Measurements from ENCODE around the gene KCNC4. TPM values are rescaled to one million over a fixed set of nuclear protein-coding genes. Genes with fewer than 3 reads are reported as not detected.

KCNC4 gene
- total RNA-seq, 4 donors from 2014 or later = 2.9 to 9.0 (median 6.1) TPM

DNA sequence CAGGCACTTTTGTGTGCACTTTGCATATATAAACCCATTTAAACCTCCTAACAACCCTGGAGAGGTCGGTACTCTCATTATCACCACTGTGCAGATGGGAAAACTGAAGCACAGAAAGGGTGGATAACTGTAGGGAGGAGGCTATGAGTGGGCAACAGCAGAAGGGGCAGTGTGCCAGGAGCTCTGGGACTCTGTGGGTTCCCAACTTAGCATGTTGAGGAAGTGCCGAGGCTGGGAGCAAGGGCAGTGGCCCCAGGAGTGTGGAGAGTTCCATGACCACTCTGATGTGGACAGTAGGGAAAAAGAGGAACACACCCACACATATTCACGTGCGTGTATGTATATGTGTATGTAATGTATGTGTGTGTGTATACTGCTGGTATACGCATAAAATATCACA, 25.7 kb upstream of the KCNC4 start:
- Histone ChIP-seq H3K4me1 (peaks cover 0 to 22% (median 0%) of the 10 kb centered on the region in 4 donors), H3K4me3 (no peak overlapping the region), H3K9me3 (no peaks in the 10 kb centered on the region), H3K27ac (no peak overlapping the region), H3K36me3 (no peaks in the 10 kb centered on the region), H3K27me3 (no peaks in the 10 kb centered on the region)
- TF ChIP-seq EP300 (IDR thresholded peaks at IDR 0.05) (no peak), CTCF (IDR thresholded peaks at IDR 0.05) (no peak), POLR2A (IDR thresholded peaks at IDR 0.05) (no peak)
- DNase-seq (ENCODE audit: low spot score in 2 of 2) = no peak
- WGBS, 2 donors = 54 to 56% methylated on average over 5 of the region's 5 CpGs

GRCh38 chr1:110185181-110185580, 24.9 kb upstream of the KCNC4 start:
- H3K27ac ChIP-seq = no peak overlapping the region
- H3K4me3 ChIP-seq = no peak overlapping the region
- no peaks in the 10 kb centered on the region for H3K9me3 ChIP-seq

GRCh38 chr1:110186558-110186957, 23.6 kb upstream of the KCNC4 start:
- no peaks in the 10 kb centered on the region for H3K27me3 ChIP-seq
- peaks cover 0 to 22% (median 0%) of the 10 kb centered on the region in 4 donors for H3K4me1 ChIP-seq
- no peak overlapping the region for H3K4me3 ChIP-seq
- no peak overlapping the region for H3K27ac ChIP-seq
- H3K9me3 ChIP-seq = no peaks in the 10 kb centered on the region
- 53 to 54% methylated on average over 5 of the region's 5 CpGs for WGBS, 2 donors
- H3K36me3 ChIP-seq = no peaks in the 10 kb centered on the region
- no peak for DNase-seq (ENCODE audit: low spot score in 2 of 2)
- TF ChIP-seq CTCF (IDR thresholded peaks at IDR 0.05) (no peak), POLR2A (IDR thresholded peaks at IDR 0.05) (no peak), EP300 (IDR thresholded peaks at IDR 0.05) (no peak)

More at GRCh38 chr1:110185181-110185580, 24.9 kb upstream of the KCNC4 start:
- DNase-seq (ENCODE audit: low spot score in 2 of 2) = no peak
- TF ChIP-seq EP300 (IDR thresholded peaks at IDR 0.05) (no peak), POLR2A (IDR thresholded peaks at IDR 0.05) (no peak), CTCF (IDR thresholded peaks at IDR 0.05) (no peak)
- 79 to 80% methylated on average over 9 to 10 of the region's 10 CpGs for WGBS, 2 donors
- no peaks in the 10 kb centered on the region for H3K27me3 ChIP-seq
- H3K36me3 ChIP-seq = no peaks in the 10 kb centered on the region
- H3K4me1 ChIP-seq = peaks cover 0 to 22% (median 0%) of the 10 kb centered on the region in 4 donors

DNA sequence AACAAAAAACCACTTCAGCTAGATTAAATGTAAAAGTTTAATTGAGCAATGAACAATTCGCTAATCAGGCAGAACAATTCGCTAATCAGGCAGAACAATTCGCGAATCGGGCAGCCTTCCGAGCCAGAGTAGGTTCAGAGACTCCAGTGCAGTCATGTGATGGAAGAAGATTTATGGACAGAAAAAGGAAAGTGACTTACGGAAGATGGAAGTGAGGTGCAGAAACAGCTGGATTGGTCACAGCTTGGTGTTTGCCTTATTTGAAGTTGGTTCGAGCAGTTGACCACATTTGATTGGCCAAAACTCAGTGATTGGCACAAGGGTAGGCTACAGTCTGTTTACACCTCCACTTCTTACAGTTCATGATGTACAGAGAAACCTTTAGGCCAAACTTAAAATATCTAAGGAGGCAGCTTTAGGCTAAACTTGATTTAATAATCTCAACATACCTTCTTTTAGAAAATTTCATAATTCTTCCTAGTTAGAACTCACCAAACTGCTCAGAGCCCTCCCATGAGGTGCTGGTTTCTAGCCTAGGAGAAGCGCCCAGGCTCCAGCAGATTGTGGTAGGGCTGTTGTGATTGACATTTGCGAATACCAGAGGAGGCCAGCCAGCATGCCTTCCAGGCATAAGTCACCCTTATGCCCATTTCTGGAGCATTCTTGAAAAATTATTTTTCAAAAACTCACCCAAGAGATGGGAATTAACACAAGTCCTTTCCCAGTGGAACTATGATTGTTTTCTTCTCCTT, 22.8 kb upstream of the KCNC4 start:
- 72 to 77% methylated on average over 10 of the region's 10 CpGs for WGBS, 2 donors
- TF ChIP-seq EP300 (IDR thresholded peaks at IDR 0.05) = no peak
- no peak for TF ChIP-seq CTCF (IDR thresholded peaks at IDR 0.05)
- no peak for TF ChIP-seq POLR2A (IDR thresholded peaks at IDR 0.05)
- Histone ChIP-seq H3K27ac (peak overlapping the region in 2 of 4 donors; percentile 22 to 65), H3K27me3 (no peaks in the 10 kb centered on the region), H3K4me1 (peaks cover 0 to 22% (median 0%) of the 10 kb centered on the region in 4 donors), H3K36me3 (no peaks in the 10 kb centered on the region), H3K9me3 (no peaks in the 10 kb centered on the region), H3K4me3 (no peak overlapping the region)
- no peak for DNase-seq (ENCODE audit: low spot score in 2 of 2)

- no peak for DNase-seq (ENCODE audit: low spot score in 2 of 2)
- Histone ChIP-seq H3K4me3 (no peak overlapping the region), H3K9me3 (no peaks in the 10 kb centered on the region), H3K27ac (peak overlapping the region in 2 of 4 donors; percentile 22 to 57), H3K27me3 (no peaks in the 10 kb centered on the region), H3K36me3 (no peaks in the 10 kb centered on the region), H3K4me1 (peaks cover 0 to 22% (median 0%) of the 10 kb centered on the region in 4 donors)
- TF ChIP-seq POLR2A (IDR thresholded peaks at IDR 0.05) = no peak
- no peak for TF ChIP-seq EP300 (IDR thresholded peaks at IDR 0.05)
- TF ChIP-seq CTCF (IDR thresholded peaks at IDR 0.05) = no peak
- WGBS, 2 donors = 43 to 51% methylated on average over 6 of the region's 6 CpGs
Observed at GRCh38 chr1:110188035-110188618, 22.0 kb upstream of the KCNC4 start.
